Neural cell (in vitro differentiated cells): Measurements from ENCODE around the gene FRMPD4. TPM values are rescaled to one million over a fixed set of nuclear protein-coding genes. Genes with fewer than 3 reads are reported as not detected.

Experiments used
- H2AFZ ChIP-seq: fragments of 200-600, 300-800 bp; sonication (generic), shearing (Covaris generic); 2 replicates; pipeline ENCODE4 v1.6.0; 2014; ENCODE audit warnings: low read depth, mild to moderate bottlenecking, antibody characterized with exemption, low read length, moderate library complexity
- H3F3A ChIP-seq: fragments of 200-600 bp; shearing (Covaris generic); 2 replicates; pipeline ENCODE4 v1.6.1; 2016; ENCODE audit warnings: mild to moderate bottlenecking, moderate library complexity, mixed read lengths, antibody characterized with exemption, low read length; ENCODE audit not compliant: insufficient read depth, poor library complexity, severe bottlenecking
- H3K27ac ChIP-seq: fragments of 200-600, 300-800 bp; sonication (generic), shearing (Covaris generic); 2 replicates; pipeline ENCODE4 v1.5.1; 2014; ENCODE audit warnings: mild to moderate bottlenecking, low read length, moderate library complexity
- H3K27me3 ChIP-seq: fragments of 300-800, 200-600 bp; sonication (generic), shearing (Covaris generic); 2 replicates; pipeline ENCODE4 v1.6.0; 2014; ENCODE audit warnings: mild to moderate bottlenecking, low read depth, low read length, moderate library complexity; ENCODE audit not compliant: insufficient read depth
- H3K36me3 ChIP-seq: fragments of 300-800, 200-600 bp; sonication (generic), shearing (Covaris generic); 2 replicates; pipeline ENCODE4 v1.5.1; 2014; ENCODE audit warnings: mild to moderate bottlenecking, antibody characterized with exemption, low read length, moderate library complexity; ENCODE audit not compliant: insufficient read depth
- H3K4me2 ChIP-seq: fragments of 300-800, 200-600 bp; sonication (generic), shearing (Covaris generic); 2 replicates; pipeline ENCODE4 v1.6.0; 2014; ENCODE audit warnings: mild to moderate bottlenecking, low read length
- H3K4me3 ChIP-seq: fragments of 300-800, 200-600 bp; sonication (generic), shearing (Covaris generic); 2 replicates; pipeline ENCODE4 v1.5.1; 2014; ENCODE audit warnings: mild to moderate bottlenecking, low read length, moderate library complexity
- H3K79me2 ChIP-seq: fragments of 200-600 bp; shearing (Covaris generic); replicated peaks from 2 replicates; pipeline ENCODE4 v1.6.0; 2014; ENCODE audit warnings: mild to moderate bottlenecking, low read length, moderate library complexity; ENCODE audit not compliant: insufficient read depth
- H3K9ac ChIP-seq: fragments of 300-800, 200-600 bp; sonication (generic), shearing (Covaris generic); 2 replicates; pipeline ENCODE4 v1.6.1; 2016; ENCODE audit warnings: mild to moderate bottlenecking, low read length, mixed read lengths
- H3K9me2 ChIP-seq: fragments of 200-600 bp; shearing (Covaris generic); 2 replicates; pipeline ENCODE4 v1.6.1; 2016; ENCODE audit warnings: mild to moderate bottlenecking, low read length, mixed read lengths; ENCODE audit not compliant: insufficient read depth
- H3K9me3 ChIP-seq: fragments of 200-600, 300-800 bp; sonication (generic), shearing (Covaris generic); 2 replicates; pipeline ENCODE4 v1.6.1; 2016; ENCODE audit warnings: mild to moderate bottlenecking, mixed run types, low read length, moderate library complexity, mixed read lengths
- H4K20me1 ChIP-seq: fragments of 200-600 bp; shearing (Covaris generic); 2 replicates; pipeline ENCODE4 v1.6.1; 2016; ENCODE audit warnings: mild to moderate bottlenecking, mixed run types; ENCODE audit not compliant: insufficient read depth
- CTCF ChIP-seq: fragments of 450-650 bp; IDR thresholded peaks from 2 replicates; pipeline ENCODE4 v1.5.1; 2014; ENCODE audit warnings: antibody characterized with exemption, mild to moderate bottlenecking, moderate library complexity; ENCODE audit not compliant: poor library complexity, severe bottlenecking
- EP300 ChIP-seq: fragments of 450-650 bp; conservative IDR thresholded peaks from 2 replicates; pipeline ENCODE4 v1.6.1; 2014; ENCODE audit warnings: antibody characterized with exemption, mild to moderate bottlenecking, moderate library complexity; ENCODE audit not compliant: poor library complexity, severe bottlenecking
- EZH2 ChIP-seq: fragments of 200-600, 300-800 bp; shearing (Covaris generic), sonication (generic); IDR thresholded peaks from 2 replicates; pipeline ENCODE4 v1.6.1; 2014; ENCODE audit warnings: antibody characterized with exemption, low read length, borderline replicate concordance, mild to moderate bottlenecking; ENCODE audit not compliant: insufficient read depth, poor library complexity, severe bottlenecking
- MXI1 ChIP-seq: fragments of 450-650 bp; conservative IDR thresholded peaks from 2 replicates; pipeline ENCODE4 v1.6.1; 2014; ENCODE audit warnings: antibody characterized with exemption, mild to moderate bottlenecking; ENCODE audit not compliant: poor library complexity, severe bottlenecking
- POLR2AphosphoS5 ChIP-seq: IDR thresholded peaks from 2 replicates; pipeline ENCODE4 v1.6.1; 2012
- RAD21 ChIP-seq: fragments of 450-650 bp; conservative IDR thresholded peaks from 2 replicates; pipeline ENCODE4 v1.6.1; 2014; ENCODE audit warnings: antibody characterized with exemption, mild to moderate bottlenecking, moderate library complexity
- REST ChIP-seq: IDR thresholded peaks from 2 replicates; pipeline ENCODE4 v1.6.1; 2012; ENCODE audit warnings: borderline replicate concordance
- SMC3 ChIP-seq: fragments of 450-650 bp; conservative IDR thresholded peaks from 2 replicates; pipeline ENCODE4 v1.6.1; 2014; ENCODE audit warnings: antibody characterized with exemption, mild to moderate bottlenecking, moderate library complexity; ENCODE audit not compliant: poor library complexity
- TAF1 ChIP-seq: IDR thresholded peaks from 2 replicates; pipeline ENCODE4 v1.6.1; 2012; ENCODE audit warnings: low read depth
- polyA plus RNA-seq: library from polyadenylated mRNA; depleted of rRNA; stranded (reverse); fragments of >200 nt; gene quantifications from 2 replicates; pipeline ENCODE4 v1.2.3, GENCODE V29; 2014

Gene FRMPD4
- polyA plus RNA-seq, 1 donor from 2014 or later = 1.2 TPM

- H3F3A ChIP-seq = no peaks in the 10 kb centered on the region
- H3K27me3 ChIP-seq = peaks cover 25% of the 10 kb centered on the region
- no peak overlapping the region for H3K4me3 ChIP-seq
- no peaks in the 10 kb centered on the region for H3K9me2 ChIP-seq
- H3K27ac ChIP-seq = no peak overlapping the region
- no peak for TF ChIP-seq EZH2
- no peak for TF ChIP-seq TAF1
- TF ChIP-seq EP300 = no peak
- no peak for TF ChIP-seq MXI1
- no peak for TF ChIP-seq CTCF
- no peak for TF ChIP-seq POLR2AphosphoS5
- TF ChIP-seq RAD21 = no peak
- no peak for TF ChIP-seq REST
- no peak for TF ChIP-seq SMC3
- no peak overlapping the region for H3K4me2 ChIP-seq
- H3K79me2 ChIP-seq = no peaks in the 10 kb centered on the region
- no peak overlapping the region for H3K9ac ChIP-seq
- H2AFZ ChIP-seq = no peak overlapping the region
- H3K36me3 ChIP-seq = no peaks in the 10 kb centered on the region
- H4K20me1 ChIP-seq = no peaks in the 10 kb centered on the region
- no peaks in the 10 kb centered on the region for H3K9me3 ChIP-seq
These were observed 4.4 kb downstream of the FRMPD4 start for GRCh38 chrX:12142661-12143060.

DNA sequence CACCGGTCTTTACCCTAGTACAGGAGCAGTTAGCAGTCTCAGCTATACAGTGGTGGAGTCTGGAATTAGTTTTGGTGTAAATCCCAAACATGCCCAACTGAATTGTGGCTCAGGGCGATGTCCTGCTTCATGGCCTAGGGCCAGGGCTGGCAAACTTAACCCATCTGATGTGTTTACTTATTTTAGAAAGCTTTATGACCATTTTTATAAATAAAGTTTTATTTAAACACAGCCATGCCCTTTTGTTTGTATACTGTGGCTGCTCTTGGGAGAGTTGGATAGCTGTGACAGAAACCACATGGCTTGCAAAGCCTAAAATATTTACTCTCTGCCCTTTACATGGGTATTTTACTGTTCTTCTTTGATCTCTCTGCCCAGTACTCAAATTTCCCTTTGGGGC, 7.1 kb downstream of the FRMPD4 start:
- Histone ChIP-seq H3K9me3 (no peaks in the 10 kb centered on the region), H3K9ac (no peak overlapping the region), H3K36me3 (no peaks in the 10 kb centered on the region), H2AFZ (no peak overlapping the region), H3K79me2 (no peaks in the 10 kb centered on the region), H4K20me1 (no peaks in the 10 kb centered on the region), H3K27me3 (peaks cover 4% of the 10 kb centered on the region), H3F3A (no peaks in the 10 kb centered on the region), H3K4me3 (no peak overlapping the region), H3K27ac (no peak overlapping the region), H3K4me2 (no peak overlapping the region), H3K9me2 (no peaks in the 10 kb centered on the region)
- TF ChIP-seq REST (no peak), MXI1 (no peak), TAF1 (no peak), CTCF (no peak), EP300 (no peak), SMC3 (no peak), RAD21 (no peak), POLR2AphosphoS5 (no peak), EZH2 (no peak)
